GM23248 (cell line): ENCODE data around the gene PRKCA. TPM values are rescaled to one million over a fixed set of nuclear protein-coding genes. Genes with fewer than 3 reads are reported as not detected.

ENCODE experiments used
- DNase-seq: peaks from one replicate; pipeline ENCODE4 v3.0.0-alpha.2; 2015
- H2AFZ ChIP-seq: fragments of 200-600 bp; sonication (generic); 2 replicates; pipeline ENCODE4 v1.6.1; 2016; ENCODE audit warnings: antibody characterized with exemption
- H3F3A ChIP-seq: fragments of 200-600 bp; sonication (generic); 2 replicates; pipeline ENCODE4 v1.6.1; 2016; ENCODE audit warnings: mild to moderate bottlenecking, antibody characterized with exemption, mixed run types; ENCODE audit not compliant: insufficient read depth
- H3K27ac ChIP-seq: fragments of 200-600 bp; sonication (generic); 2 replicates; pipeline ENCODE4 v1.5.1; 2016; ENCODE audit warnings: mild to moderate bottlenecking
- H3K27me3 ChIP-seq: fragments of 200-600 bp; sonication (generic); replicated peaks from 2 replicates; pipeline ENCODE4 v1.6.1; 2016; ENCODE audit warnings: mild to moderate bottlenecking; ENCODE audit not compliant: insufficient read depth
- H3K36me3 ChIP-seq: fragments of 200-600 bp; sonication (generic); 2 replicates; pipeline ENCODE4 v1.6.1; 2016; ENCODE audit warnings: low read depth, mild to moderate bottlenecking
- H3K4me1 ChIP-seq: fragments of 200-600 bp; sonication (generic); 2 replicates; pipeline ENCODE4 v1.6.1; 2016; ENCODE audit warnings: mild to moderate bottlenecking; ENCODE audit not compliant: insufficient read depth
- H3K4me2 ChIP-seq: fragments of 200-600 bp; sonication (generic); one replicate; pipeline ENCODE4 v1.6.1; 2016; ENCODE audit warnings: mild to moderate bottlenecking; ENCODE audit not compliant: unreplicated experiment
- H3K4me3 ChIP-seq: fragments of 200-600 bp; sonication (generic); 2 replicates; pipeline ENCODE4 v1.5.1; 2016; ENCODE audit warnings: mild to moderate bottlenecking
- H3K79me2 ChIP-seq: fragments of 200-600 bp; sonication (generic); 2 replicates; pipeline ENCODE4 v1.6.1; 2016; ENCODE audit warnings: mild to moderate bottlenecking; ENCODE audit not compliant: insufficient read depth
- H3K9ac ChIP-seq: fragments of 200-600 bp; sonication (generic); 2 replicates; pipeline ENCODE4 v1.6.1; 2016; ENCODE audit warnings: mild to moderate bottlenecking
- H3K9me2 ChIP-seq: fragments of 200-600 bp; sonication (generic); 2 replicates; pipeline ENCODE4 v1.6.1; 2016; ENCODE audit warnings: mixed run types, mild to moderate bottlenecking, moderate library complexity; ENCODE audit not compliant: insufficient read depth
- H3K9me3 ChIP-seq: fragments of 200-600 bp; sonication (generic); one replicate; pipeline ENCODE4 v1.6.1; 2017; ENCODE audit warnings: low read depth
- H4K20me1 ChIP-seq: fragments of 200-600 bp; sonication (generic); 2 replicates; pipeline ENCODE4 v1.6.0; 2016; ENCODE audit not compliant: insufficient read depth
- EZH2 ChIP-seq: fragments of 200-600 bp; sonication (generic); IDR thresholded peaks from 2 replicates; pipeline ENCODE4 v1.6.1; 2018; ENCODE audit warnings: antibody characterized with exemption, mild to moderate bottlenecking; ENCODE audit not compliant: insufficient read depth, poor library complexity, severe bottlenecking
- EZH2phosphoT487 ChIP-seq: fragments of 200-600 bp; sonication (generic); IDR thresholded peaks from 2 replicates; pipeline ENCODE4 v1.6.1; 2018; ENCODE audit warnings: antibody characterized with exemption, moderate library complexity, mild to moderate bottlenecking, low read depth; ENCODE audit not compliant: insufficient read depth
- WGBS, 2 experiments: methylation state at CpG; one replicate each; pipeline ENCODE4 v1.1.6; 2015 to 2017; ENCODE audit warnings: low lambda C conversion rate in 2 of 2, low coverage in 1 of 2; ENCODE audit errors: missing lambda C conversion rate in 2 of 2; 5-methylcytosine and 5-hydroxymethylcytosine counted together
- in situ Hi-C: fragments of 300-500 bp; cut with MboI; formaldehyde crosslinking; loops from 2 replicates; pipeline ENCODE4 v1.15.0; 2020
- polyA plus RNA-seq: library from polyadenylated mRNA; unstranded; fragments of >200 nt; fragmentation: Nextera tagmentation; extraction: Ambion mirVana; gene quantifications from 2 replicates; pipeline ENCODE4 v1.2.1, GENCODE V29; 2016
- total RNA-seq: library from RNA; depleted of rRNA; stranded (reverse); fragments of >200 nt; shearing (Covaris generic); gene quantifications from 2 replicates; pipeline ENCODE4 v1.2.3, GENCODE V29; 2014

Gene PRKCA
- total and polyA plus RNA-seq, 2 experiments from 2014 or later: 17.3 to 28.5 TPM

GRCh38 chr17:66650544-66650877 is 348.1 kb downstream of the PRKCA start:
- Histone ChIP-seq H3K4me3 (no peak overlapping the region), H3K4me2 (no peak overlapping the region), H3K4me1 (peaks cover 8% of the 10 kb centered on the region), H4K20me1 (no peaks in the 10 kb centered on the region), H2AFZ (no peak overlapping the region), H3K27ac (no peak overlapping the region), H3K27me3 (no peaks in the 10 kb centered on the region), H3K36me3 (peaks cover 17% of the 10 kb centered on the region; the same call in 1 of the 2 replicates), H3K9ac (no peak overlapping the region), H3K9me3 (no peaks in the 10 kb centered on the region), H3K79me2 (no peaks in the 10 kb centered on the region), H3K9me2 (no peaks in the 10 kb centered on the region), H3F3A (peaks cover 11% of the 10 kb centered on the region)
- TF ChIP-seq EZH2 (no peak), EZH2phosphoT487 (no peak)
- in situ Hi-C loops: no loop called here
- 72 to 75% methylated on average over 5 of the region's 5 CpGs for WGBS, 2 experiments
- no peak for DNase-seq

DNA sequence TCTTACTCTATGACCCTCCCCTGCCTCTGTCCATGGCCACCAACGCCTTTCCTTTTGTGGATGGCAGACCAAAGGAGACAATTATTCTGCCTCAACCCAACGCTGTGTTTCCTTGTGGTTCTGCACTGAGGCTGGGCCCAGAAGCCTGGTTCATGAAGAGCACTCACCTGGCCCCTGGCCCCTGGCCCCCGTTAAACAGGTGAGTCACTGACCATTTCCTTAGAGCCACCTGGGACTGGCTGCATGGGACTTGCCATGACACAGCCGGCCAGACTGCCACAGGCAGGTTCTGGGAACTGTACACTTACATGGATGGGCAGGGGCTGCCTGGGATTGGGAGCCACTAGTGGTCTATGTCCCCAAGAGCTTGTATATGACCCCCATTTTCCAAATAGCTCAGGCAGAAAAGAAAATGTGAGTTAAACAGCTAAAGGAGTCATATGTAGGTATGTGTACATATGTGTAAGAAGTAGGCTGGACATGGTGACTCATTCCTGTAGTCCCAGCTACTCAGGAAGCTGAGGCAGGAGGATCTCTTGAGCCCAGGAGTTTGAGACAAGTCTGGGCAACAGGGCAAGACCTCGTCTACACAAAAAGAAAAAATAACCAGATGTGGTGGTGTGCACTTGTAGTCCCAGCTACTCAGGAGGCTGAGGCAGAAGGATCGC is 350.6 kb downstream of the PRKCA start:
- in situ Hi-C loops: no loop called here
- 98 to 99% methylated on average over 6 of the region's 6 CpGs for WGBS, 2 experiments
- Histone ChIP-seq H3K9ac (no peak overlapping the region), H3K27ac (no peak overlapping the region), H3K4me1 (peaks cover 16% of the 10 kb centered on the region), H4K20me1 (no peaks in the 10 kb centered on the region), H2AFZ (no peak overlapping the region), H3K9me3 (no peaks in the 10 kb centered on the region), H3K36me3 (peaks cover 4% of the 10 kb centered on the region; the same call in 1 of the 2 replicates), H3F3A (peaks cover 18% of the 10 kb centered on the region), H3K9me2 (no peaks in the 10 kb centered on the region), H3K79me2 (no peaks in the 10 kb centered on the region), H3K4me2 (no peak overlapping the region), H3K4me3 (no peak overlapping the region), H3K27me3 (no peaks in the 10 kb centered on the region)
- DNase-seq: peak; percentile 43
- TF ChIP-seq EZH2phosphoT487 (no peak), EZH2 (no peak)

DNA sequence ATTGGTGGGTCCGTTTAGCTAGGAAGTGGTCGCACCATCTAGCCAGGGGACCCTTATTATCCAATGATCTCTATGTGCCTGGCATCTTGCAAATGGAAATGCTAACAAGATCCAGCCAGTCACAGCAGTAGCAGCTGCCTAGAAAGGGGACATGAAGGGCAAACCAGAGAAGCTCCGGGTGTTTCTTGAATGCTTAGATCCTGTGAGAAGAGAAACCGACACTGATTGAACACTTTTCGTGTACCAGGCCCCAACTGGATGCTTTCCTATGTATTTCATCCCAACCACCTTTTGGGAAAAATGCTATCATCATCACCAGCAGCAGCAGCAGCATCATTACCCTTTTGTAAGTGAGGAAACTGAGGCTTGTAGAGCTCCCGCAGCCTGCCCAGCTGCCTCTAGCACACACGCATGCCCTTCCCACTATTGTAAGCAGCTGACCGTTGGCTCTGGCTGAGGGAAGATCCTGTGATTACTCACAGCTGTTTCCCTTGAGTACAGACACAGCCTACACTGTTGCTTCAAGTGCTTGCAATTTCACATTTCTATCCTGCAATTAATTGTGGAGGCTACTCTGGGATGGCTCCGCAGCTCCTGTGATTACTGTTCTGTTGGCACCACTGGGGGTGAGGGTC is 351.8 kb downstream of the PRKCA start:
- DNase-seq: peak; percentile 48
- Histone ChIP-seq H3K9ac (no peak overlapping the region), H3K27me3 (no peaks in the 10 kb centered on the region), H3K9me2 (no peaks in the 10 kb centered on the region), H3K27ac (no peak overlapping the region), H3K79me2 (no peaks in the 10 kb centered on the region), H3F3A (peaks cover 18% of the 10 kb centered on the region), H3K4me2 (no peak overlapping the region), H2AFZ (no peak overlapping the region), H3K4me1 (peaks cover 16% of the 10 kb centered on the region), H3K4me3 (no peak overlapping the region), H4K20me1 (no peaks in the 10 kb centered on the region), H3K9me3 (no peaks in the 10 kb centered on the region), H3K36me3 (peaks cover 8% of the 10 kb centered on the region; the same call in 1 of the 2 replicates)
- 79 to 83% methylated on average over 9 of the region's 9 CpGs for WGBS, 2 experiments
- in situ Hi-C loops: no loop called here
- TF ChIP-seq EZH2 (no peak), EZH2phosphoT487 (no peak)

DNA sequence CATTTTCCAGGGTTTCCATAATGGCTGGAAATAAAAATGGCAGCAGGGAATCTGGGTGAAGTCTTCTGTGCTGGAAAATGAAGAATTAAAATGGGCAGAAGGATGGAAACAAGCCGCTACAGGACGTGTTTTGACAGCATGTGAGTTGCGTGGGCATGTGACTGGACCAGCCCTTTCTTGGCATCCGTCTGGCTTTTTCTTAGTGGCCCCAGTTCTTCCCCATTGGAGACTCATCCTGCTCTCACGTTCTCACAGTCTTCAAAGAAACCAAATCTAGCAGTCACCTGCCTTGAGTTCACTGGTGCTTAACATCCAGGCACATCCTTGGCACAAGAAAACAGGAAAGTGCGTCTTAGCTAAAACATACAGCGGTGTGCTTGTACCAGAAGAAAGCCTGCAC is 352.4 kb downstream of the PRKCA start:
- H3K9me3 ChIP-seq: no peaks in the 10 kb centered on the region
- H3F3A ChIP-seq: peaks cover 18% of the 10 kb centered on the region
- peaks cover 8% of the 10 kb centered on the region; the same call in 1 of the 2 replicates for H3K36me3 ChIP-seq
- TF ChIP-seq EZH2phosphoT487 (no peak), EZH2 (no peak)
- no peaks in the 10 kb centered on the region for H3K27me3 ChIP-seq
- no peaks in the 10 kb centered on the region for H4K20me1 ChIP-seq
- WGBS, 2 experiments: 95 to 97% methylated on average over 7 of the region's 7 CpGs
- no peak overlapping the region for H2AFZ ChIP-seq
- H3K9ac ChIP-seq: no peak overlapping the region
- DNase-seq: no peak
- in situ Hi-C loops: no loop called here
- no peaks in the 10 kb centered on the region for H3K9me2 ChIP-seq
- peaks cover 16% of the 10 kb centered on the region for H3K4me1 ChIP-seq
- no peak overlapping the region for H3K27ac ChIP-seq
- H3K4me3 ChIP-seq: no peak overlapping the region
- no peaks in the 10 kb centered on the region for H3K79me2 ChIP-seq
- H3K4me2 ChIP-seq: no peak overlapping the region
